DOHH2 (cell line): ENCODE results near the gene NECAP2.
"Not testable (repeated sequence)": the region's sequence is repeated elsewhere in the genome, so short reads cannot be mapped to it uniquely, and the experiment has no call there.

Source experiments
- EZH2phosphoT487 ChIP-seq: fragments of 200-600 bp; sonication (generic); IDR thresholded peaks from 2 replicates; pipeline ENCODE4 v1.6.1; 2017; ENCODE audit warnings: borderline replicate concordance, mild to moderate bottlenecking, antibody characterized with exemption, low read length, moderate library complexity, mixed read lengths
- TF ChIP-seq, protein P1 (sequence below): fragments of 200-600 bp; sonication (generic); IDR thresholded peaks from one replicate; pipeline ENCODE4 v1.5.1; 2014; ENCODE audit warnings: antibody characterized with exemption, mild to moderate bottlenecking, low read depth, low read length; ENCODE audit not compliant: poor library complexity, severe bottlenecking

DNA sequence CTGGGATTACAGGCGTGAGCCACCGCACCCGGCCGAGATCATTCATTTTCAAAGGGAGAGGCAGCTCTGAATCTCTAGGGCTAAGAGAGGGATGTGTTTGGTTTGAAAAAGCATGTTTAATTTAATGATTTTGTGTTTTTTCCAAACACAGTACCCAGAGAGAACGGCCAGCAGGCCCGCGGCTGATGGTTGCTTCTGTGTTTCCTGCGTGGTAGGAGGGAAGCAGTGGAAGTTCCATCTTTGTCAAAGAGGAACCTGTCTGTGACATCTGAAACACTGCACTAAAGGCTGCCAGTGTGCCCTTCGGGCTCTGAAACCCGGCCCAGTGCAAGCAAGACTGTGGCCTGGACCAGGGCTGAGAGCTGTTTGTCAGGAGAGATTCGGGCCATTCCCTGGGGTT is 59.9 kb downstream of the NECAP2 start:
- TF ChIP-seq, protein P1, sequence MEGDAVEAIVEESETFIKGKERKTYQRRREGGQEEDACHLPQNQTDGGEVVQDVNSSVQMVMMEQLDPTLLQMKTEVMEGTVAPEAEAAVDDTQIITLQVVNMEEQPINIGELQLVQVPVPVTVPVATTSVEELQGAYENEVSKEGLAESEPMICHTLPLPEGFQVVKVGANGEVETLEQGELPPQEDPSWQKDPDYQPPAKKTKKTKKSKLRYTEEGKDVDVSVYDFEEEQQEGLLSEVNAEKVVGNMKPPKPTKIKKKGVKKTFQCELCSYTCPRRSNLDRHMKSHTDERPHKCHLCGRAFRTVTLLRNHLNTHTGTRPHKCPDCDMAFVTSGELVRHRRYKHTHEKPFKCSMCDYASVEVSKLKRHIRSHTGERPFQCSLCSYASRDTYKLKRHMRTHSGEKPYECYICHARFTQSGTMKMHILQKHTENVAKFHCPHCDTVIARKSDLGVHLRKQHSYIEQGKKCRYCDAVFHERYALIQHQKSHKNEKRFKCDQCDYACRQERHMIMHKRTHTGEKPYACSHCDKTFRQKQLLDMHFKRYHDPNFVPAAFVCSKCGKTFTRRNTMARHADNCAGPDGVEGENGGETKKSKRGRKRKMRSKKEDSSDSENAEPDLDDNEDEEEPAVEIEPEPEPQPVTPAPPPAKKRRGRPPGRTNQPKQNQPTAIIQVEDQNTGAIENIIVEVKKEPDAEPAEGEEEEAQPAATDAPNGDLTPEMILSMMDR: not testable (repeated sequence)
- not testable (repeated sequence) for TF ChIP-seq EZH2phosphoT487
